ENCODE measurements around the gene AGRN. TPM values are rescaled to one million over a fixed set of nuclear protein-coding genes. Genes with fewer than 3 reads are reported as not detected.

Gene AGRN
- total RNA-seq, 1 donor = 7.9 TPM

DNA sequence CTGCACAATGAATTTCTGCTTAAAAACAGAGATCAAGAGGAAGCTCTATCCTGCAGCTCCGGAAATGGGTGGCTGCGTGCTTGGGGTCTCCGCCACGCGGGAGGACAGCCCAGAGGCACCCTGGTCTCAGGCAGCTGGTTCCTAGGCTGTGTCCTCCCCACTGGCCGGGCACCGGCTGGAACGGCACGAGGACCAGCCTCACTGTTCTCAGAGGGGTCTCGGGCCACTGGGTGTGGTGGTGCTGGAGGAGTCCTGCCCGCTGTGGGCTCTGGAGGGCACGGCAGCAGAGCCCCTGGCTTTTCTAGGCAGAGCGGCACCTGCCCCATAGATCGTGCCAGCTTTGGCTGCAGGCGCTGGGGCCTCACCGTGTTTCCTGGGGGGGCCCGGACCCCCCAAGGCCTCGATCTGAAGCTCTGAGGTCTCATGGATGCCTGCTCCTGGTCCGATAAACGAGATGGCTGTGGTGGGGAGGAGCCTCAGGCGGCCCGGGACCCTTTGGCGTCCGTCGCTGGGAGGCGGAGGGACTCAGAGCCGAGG, 62.4 kb downstream of the AGRN start:
- H3K4me3 ChIP-seq (ENCODE audit: low read depth, low read length) = no peak overlapping the region
- DNase-seq (ENCODE audit: low read depth) = no peak
- TF ChIP-seq, protein P1, sequence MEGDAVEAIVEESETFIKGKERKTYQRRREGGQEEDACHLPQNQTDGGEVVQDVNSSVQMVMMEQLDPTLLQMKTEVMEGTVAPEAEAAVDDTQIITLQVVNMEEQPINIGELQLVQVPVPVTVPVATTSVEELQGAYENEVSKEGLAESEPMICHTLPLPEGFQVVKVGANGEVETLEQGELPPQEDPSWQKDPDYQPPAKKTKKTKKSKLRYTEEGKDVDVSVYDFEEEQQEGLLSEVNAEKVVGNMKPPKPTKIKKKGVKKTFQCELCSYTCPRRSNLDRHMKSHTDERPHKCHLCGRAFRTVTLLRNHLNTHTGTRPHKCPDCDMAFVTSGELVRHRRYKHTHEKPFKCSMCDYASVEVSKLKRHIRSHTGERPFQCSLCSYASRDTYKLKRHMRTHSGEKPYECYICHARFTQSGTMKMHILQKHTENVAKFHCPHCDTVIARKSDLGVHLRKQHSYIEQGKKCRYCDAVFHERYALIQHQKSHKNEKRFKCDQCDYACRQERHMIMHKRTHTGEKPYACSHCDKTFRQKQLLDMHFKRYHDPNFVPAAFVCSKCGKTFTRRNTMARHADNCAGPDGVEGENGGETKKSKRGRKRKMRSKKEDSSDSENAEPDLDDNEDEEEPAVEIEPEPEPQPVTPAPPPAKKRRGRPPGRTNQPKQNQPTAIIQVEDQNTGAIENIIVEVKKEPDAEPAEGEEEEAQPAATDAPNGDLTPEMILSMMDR (IDR thresholded peaks at IDR 0.05; ENCODE audit: insufficient read depth, low read length) = no peak

DNA sequence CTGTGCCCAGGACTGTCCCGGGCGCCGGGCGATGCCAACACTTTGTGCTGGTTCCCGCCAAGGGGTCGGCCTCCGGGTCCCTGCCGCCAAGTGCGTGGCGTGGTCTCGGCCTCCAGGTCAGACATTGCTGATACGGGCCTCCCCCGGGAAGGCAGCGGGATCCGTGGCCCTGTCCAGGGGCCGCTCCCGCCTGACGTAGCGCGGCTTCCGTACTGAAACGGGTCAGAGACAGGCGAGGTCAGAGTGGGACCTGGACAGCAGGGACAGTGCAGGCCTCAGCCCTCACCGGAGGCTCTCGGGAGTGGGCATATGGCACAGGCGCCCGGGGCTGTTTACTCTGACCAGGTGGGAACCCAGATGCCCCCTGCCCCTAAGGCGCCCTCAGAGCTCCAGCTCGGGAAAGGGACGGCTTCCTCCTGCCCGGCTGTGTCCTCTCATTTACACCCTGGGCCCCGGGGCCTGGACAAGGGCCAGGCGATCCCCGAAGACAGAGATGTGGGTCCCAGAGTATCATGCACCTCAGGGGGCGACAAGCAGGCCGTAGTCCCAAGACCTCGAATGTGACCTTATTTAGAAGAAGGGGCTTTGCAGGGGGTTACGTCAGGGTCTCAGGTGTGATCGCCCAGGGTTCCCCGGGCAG, 63.0 kb downstream of the AGRN start:
- no peak for DNase-seq (ENCODE audit: low read depth)

DNA sequence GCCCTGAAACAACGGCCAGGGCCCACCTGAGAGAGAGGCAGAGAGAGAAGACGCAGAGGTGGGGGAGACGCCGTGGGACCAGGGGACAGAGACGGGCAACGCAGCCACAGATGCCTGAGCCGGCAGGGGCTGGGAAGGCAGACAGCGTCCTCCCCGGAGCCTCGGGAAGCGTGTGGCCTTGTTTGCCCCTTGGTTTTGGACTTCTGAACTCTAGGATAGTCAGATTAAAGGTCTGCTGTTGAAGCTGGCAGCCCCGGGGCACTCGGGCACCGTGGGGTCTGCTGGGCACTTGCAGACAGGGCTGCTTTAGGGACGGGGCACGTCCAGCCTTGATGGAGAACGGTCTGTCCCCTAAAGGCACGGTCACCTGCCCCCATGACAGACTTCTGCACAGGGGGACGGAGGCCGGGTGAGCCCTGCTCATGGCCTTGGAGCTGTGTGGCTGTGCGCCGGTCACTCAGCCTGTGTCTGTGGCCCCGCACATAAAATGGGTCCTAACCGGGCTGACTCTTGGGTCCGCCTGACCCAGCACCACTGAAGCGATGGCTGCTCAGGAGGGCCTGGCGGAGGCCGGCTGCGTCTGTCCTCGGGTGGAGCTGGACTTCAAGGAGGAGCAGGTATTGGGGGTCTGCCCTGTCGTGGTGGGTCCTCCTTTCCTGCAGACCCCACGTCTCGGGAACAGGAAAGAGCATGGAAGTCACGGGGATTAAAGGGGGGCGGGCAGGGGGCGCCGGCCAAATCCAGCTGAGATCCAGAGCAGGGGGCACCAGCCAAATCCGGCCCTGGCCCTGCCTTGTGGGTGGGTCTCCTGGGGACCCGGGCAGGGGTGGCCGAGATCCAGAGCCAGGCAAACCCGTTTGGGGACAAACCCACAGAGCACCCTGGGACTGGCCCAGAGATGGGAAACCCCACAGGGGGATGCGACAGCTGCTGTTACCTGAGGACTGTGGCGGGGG, 63.8 kb downstream of the AGRN start:
- TF ChIP-seq, protein P1 (IDR thresholded peaks at IDR 0.05; ENCODE audit: insufficient read depth, low read length) = no peak
- no peak overlapping the region for H3K4me3 ChIP-seq (ENCODE audit: low read depth, low read length)
- DNase-seq (ENCODE audit: low read depth) = no peak

More for the DNA sequence above, 63.0 kb downstream of the AGRN start:
- no peak overlapping the region for H3K4me3 ChIP-seq (ENCODE audit: low read depth, low read length)
- TF ChIP-seq, protein P1 (IDR thresholded peaks at IDR 0.05; ENCODE audit: insufficient read depth, low read length) = no peak

DNA sequence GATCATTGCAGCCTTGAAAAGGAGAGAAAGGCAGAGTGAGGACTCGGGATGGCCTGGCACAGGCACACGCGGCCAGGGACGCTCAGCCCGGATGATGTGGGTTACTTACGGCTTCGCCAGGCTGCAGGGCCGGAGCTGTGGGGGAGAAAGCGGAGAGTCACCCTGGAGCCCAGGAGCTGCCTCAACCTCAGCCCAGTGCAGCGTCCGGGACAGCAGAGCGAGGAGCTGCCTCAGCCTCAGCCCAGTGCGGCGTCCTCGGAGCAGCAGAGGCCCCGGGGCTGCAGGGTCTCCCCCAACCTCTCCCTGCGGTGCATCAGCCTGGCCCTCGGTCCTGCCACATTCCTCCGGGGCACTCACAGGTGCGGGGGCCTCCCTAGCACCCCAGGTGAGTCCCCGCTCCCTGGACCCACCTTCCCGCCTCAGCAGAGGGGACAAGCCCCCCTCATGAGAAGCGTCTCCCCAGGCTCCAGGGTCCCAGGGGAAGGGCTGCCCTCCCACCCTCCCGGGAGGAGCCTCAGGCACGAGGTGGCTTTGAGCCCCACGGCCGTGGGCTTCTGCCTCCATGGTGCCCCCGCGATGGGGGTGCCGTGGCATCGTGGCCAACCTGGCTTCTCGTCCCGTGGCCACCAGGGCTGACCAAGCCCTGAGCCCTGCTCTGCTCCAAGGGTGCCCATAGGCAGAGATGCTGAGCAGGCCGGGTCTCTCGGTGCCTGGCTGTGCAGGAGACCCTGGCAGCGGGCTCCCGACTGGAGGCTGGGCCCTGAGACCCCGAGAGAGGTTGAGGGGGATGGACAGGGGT, 64.7 kb downstream of the AGRN start:
- no peak for DNase-seq (ENCODE audit: low read depth)
- TF ChIP-seq, protein P1 (IDR thresholded peaks at IDR 0.05; ENCODE audit: insufficient read depth, low read length) = no peak
- no peak overlapping the region for H3K4me3 ChIP-seq (ENCODE audit: low read depth, low read length)

DNA sequence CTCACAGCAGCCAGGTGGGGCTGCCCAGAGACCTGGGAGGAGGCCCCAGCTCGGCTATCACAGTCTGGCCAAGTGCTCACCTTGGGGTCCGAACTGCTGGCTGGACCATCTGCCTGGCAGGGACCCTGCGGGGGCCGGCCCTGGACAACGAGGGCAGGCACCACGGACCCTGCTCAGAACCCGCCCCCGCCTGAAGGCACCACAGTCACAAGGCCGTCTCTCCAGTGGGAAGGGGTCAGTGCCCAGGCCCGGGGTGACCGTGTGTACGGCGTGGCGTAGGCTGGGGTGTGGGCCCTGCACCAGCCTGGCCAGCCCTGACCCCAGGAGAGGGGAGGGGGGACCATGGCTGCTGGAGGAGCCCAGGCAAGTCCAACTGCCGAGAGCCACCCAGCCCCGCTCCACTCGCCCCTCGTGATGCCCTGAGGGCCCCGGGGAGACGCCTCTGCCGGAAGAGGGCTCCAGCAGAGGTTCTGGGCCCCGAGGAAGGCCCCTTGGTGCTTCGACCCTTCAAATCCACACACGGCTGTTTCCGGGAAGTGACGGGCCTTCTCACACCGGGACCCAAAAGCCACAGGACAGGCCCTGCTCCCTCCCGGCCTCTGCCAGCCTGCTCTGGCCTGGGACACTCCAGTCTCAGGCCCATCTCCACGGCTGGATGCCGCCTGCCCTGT, 65.4 kb downstream of the AGRN start:
- no peak overlapping the region for H3K4me3 ChIP-seq (ENCODE audit: low read depth, low read length)
- DNase-seq (ENCODE audit: low read depth) = no peak

More for the DNA sequence above, 65.4 kb downstream of the AGRN start:
- TF ChIP-seq, protein P1 (IDR thresholded peaks at IDR 0.05; ENCODE audit: insufficient read depth, low read length) = no peak

Measured in fibroblast of the aortic adventitia (primary cell).